Fibroblast of pulmonary artery (primary cell): Measurements from ENCODE around the gene C12orf75.

Experiments used
- DNase-seq: peaks from one replicate; pipeline ENCODE4 v3.0.0-alpha.2; 2010; ENCODE audit warnings: low read depth
- H3K4me3 ChIP-seq: replicated peaks from 2 replicates; pipeline ENCODE4 v1.5.1; 2011; ENCODE audit warnings: low read depth, mild to moderate bottlenecking, control low read depth, low read length, moderate library complexity
- CTCF ChIP-seq: IDR thresholded peaks from 2 replicates; pipeline ENCODE4 v1.5.1; 2011; ENCODE audit warnings: mild to moderate bottlenecking, control low read depth, low read length, inconsistent platforms; ENCODE audit errors: missing control alignments

C12orf75 gene

GRCh38 chr12:105363890-105364289 lies 33.4 kb downstream of the C12orf75 start:
- DNase-seq: no peak
- H3K4me3 ChIP-seq: no peak overlapping the region
- TF ChIP-seq CTCF: no peak

GRCh38 chr12:105365231-105365630 lies 34.7 kb downstream of the C12orf75 start:
- TF ChIP-seq CTCF: no peak
- no peak for DNase-seq
- H3K4me3 ChIP-seq: no peak overlapping the region

GRCh38 chr12:105368047-105368646 lies 37.7 kb downstream of the C12orf75 start:
- no peak for TF ChIP-seq CTCF
- no peak for DNase-seq
- no peak overlapping the region for H3K4me3 ChIP-seq

GRCh38 chr12:105369014-105369413 lies 38.5 kb downstream of the C12orf75 start:
- peak; percentile 49 for DNase-seq
- peak; percentile 11 for TF ChIP-seq CTCF
- H3K4me3 ChIP-seq: no peak overlapping the region

GRCh38 chr12:105374303-105374702 lies 43.8 kb downstream of the C12orf75 start:
- no peak overlapping the region for H3K4me3 ChIP-seq
- no peak for TF ChIP-seq CTCF
- no peak for DNase-seq

- TF ChIP-seq CTCF: no peak
- no peak for DNase-seq
- H3K4me3 ChIP-seq: no peak overlapping the region
Measured at GRCh38 chr12:105377077-105377476, 46.6 kb downstream of the C12orf75 start.

GRCh38 chr12:105378911-105379310 lies 48.4 kb downstream of the C12orf75 start:
- DNase-seq: peak; percentile 24
- H3K4me3 ChIP-seq: no peak overlapping the region
- peak; percentile 39 for TF ChIP-seq CTCF
